ENCODE results near the gene KIAA1614.
A peak's percentile ranks its signal among the peaks of the same experiment; 100 is the strongest.

KIAA1614 gene

DNA sequence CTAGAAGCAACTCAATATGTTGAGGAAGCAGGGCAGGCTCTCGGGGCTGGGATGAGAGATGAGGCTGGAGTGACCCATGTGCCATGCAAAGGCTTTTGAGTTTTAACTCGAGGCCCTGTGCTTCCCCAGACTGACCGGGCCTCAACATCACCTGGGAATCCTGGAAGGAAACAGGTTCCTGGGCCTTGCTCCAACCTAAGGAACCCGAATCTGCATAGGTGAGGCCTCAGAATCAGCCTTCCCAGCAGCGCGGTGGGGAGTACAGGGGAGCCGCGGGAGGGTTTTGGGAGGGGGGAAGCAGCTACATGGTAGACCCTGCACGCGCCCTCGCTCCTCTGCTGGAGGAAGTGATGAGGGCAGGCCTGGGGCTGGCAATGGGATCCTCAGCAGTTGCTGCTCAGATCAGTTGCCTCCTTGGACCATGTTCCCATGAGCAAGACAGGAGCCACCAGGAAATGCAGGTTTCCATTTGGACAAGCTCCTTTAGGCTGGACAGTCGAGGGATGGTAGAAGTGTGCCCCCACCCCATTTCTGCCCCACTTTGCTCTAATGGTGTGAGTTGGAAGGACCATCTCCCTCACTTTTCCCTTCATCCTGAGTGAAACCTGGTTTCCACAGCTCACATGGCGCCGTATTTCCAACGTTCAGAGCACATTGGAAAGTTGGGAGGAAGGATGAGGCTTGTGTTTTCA, 4.5 kb upstream of the KIAA1614 start:
- no peak for DNase-seq (ENCODE audit: low spot score)

DNA sequence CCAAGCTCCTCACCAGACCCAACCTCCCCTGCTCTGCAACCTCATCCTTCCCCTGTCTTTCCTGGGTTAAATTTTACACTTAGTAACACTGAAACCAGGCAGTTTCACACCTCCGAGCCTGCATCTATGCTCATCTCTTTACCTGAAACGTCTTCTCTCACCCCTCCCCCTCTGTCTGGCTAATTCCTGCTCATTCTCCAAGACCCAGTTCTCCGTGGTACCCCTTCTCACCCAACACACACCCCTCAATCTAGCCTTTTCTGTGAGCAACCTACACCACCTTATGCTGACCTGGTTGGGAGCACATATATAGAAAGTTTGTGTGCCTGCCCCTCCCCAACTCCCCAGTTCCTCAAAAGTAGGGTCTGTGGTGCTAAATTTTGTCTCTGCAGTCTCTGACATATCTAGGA, 3.7 kb upstream of the KIAA1614 start:
- no peak for DNase-seq (ENCODE audit: low spot score)

DNA sequence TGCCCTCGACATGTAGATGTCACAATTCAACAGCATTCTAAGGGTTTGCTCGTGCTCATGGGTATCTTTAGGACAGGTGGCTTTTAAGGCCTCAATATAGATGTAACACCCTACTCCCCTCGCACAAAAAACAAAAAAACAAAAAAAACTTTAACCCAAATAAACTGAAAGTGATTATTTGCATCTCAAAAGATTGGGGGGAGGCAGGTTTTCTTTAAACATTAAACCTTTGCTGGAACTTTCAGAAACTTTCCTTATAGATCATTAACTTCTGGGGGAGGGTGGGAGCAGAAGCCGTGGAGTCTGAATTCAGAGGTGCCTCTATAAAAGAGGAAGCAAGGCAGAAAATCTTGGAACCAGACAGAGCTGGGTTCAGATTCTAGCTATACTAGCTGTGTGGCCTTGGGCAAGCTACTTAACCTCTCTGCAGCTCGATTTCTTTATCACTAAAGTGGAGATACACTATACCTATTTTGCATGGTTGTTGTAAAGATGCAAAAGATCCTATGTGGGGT, 3.2 kb upstream of the KIAA1614 start:
- no peak for DNase-seq (ENCODE audit: low spot score)

DNA sequence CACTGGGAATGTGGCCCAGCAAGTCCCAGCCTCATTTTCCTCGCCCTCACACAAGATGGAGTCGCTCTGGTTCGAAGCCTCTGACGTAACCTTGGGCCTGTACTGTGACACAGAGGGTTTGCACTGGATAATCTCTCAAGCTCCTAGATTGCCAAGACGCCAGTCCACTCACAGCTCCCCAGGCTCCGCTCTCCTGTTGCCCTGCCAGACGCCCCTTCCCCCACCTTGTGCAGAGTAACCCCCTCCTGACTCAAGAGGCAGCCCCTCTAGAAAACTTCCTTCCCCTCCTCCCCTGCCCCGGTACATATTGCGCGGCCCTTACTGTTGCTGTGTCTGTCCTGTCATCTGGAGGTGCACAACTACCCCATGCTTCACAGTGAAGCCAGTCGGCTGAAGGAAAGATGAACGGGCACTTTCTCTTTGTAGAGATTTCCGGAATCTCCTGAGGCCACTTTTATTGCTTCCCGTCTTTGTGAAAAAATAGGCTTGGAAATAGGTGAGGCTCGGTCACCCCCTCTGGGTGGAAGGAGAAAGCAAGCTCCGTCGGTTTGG, 981 bp upstream of the KIAA1614 start:
- DNase-seq (ENCODE audit: low spot score): no peak

DNA sequence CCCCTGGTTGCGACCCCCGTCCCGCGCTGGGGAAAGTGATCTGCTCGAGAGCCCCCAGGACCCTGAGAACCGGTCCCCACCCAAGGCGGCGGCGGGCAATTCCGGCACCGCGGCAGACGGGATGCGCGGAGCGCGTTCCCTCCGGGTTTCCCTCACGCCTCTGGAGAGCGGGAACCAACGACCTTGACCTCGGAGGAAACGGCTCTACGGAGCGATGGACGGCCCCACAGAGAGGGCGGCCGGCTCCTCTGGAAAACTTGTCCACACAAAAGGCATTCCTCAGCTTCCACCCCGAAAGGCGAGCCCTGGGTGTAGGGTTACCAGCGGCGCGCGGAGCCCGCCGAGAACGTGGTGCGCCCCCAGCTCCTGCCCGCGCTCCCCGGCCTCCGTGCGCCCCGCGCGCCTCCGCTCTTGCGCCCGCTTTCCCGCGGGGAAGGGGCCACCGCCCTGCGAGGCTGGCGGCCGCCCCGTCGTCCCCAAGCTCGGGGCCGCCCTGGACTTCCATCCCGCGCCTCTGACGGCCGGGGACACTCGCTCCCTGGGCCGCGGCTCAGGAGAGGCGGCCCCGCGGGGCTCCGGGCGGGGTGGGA, 391 bp upstream of the KIAA1614 start:
- no peak for DNase-seq (ENCODE audit: low spot score)

DNA sequence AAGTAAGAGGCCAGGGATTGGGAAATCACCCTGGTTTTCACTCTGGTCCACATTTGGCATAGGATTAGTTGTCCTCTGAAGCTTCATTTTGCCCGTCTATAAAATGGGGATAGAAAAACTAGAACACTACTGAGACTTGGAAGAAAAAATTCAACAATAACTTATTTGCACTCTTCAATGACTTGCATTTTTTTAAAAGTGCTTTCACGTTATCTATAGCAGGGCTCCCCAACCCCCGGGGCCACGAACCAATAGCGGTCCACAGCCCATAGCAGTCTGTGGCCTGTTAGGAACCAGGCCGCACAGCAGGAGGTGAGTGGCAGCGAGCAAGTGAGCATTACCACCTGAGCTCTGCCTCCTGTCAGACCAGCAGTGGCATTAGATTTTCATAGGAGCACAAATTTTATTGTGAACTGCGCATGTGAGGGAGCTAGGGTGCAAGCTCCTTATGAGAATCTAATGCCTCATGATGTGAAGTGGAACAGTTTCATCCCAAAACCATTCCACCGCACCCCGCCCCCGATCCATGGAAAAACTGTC, 2.8 kb downstream of the KIAA1614 start:
- DNase-seq (ENCODE audit: low spot score): no peak

DNA sequence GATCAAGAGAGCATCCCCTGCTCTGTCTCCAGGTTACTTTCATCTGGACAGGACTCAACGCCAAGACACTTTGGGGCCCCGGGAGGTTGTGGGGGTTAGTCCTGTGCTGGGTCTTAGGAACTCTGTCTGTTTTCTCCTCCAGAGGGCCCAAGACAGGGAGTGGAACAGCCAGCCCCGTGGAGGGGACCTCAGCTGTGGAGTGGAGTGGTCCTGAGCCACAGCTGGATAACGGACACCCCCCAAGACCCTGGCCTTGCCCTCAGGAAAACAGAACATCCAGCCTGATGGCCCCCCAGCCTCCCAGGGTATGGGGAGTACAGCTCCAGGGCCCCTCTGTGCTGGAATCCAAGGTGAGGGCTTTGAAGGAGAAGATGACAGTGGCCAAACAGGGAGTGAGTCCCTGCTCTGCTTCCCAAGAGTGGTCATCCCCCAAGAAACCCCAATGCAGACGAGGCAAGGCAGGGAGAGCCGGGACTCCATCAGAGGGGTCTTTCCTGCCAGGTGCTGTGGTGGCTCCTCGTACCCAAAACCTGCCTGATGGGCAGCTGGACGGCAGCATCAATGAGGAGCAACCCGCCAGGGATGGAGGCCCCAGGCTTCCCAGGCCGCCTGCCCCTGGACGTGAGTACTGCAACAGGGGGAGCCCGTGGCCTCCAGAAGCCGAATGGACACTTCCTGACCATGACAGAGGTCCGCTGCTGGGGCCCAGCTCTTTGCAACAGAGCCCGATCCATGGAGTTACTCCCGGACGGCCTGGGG, 3.5 kb downstream of the KIAA1614 start:
- DNase-seq (ENCODE audit: low spot score): no peak

DNA sequence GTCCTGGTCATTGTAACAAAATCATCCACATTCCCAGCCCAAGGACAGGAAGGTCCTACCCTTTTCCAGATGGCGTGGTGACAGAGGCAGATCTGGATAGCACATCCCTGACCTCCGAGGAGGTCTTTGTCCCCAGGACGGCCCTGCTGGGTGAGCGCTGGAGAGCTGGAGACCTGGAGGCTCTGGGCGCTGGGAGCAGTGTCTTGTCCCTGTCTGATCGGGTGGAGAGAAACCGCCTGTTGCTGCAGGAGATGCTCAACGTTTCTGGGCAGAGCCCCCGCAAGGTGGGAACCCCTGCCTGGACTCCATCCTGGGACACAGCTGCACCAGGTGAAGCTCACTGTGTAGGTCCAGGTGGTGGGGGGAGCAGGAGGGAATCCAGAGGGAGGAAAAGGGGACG, 4.1 kb downstream of the KIAA1614 start:
- no peak for DNase-seq (ENCODE audit: low spot score)

DNA sequence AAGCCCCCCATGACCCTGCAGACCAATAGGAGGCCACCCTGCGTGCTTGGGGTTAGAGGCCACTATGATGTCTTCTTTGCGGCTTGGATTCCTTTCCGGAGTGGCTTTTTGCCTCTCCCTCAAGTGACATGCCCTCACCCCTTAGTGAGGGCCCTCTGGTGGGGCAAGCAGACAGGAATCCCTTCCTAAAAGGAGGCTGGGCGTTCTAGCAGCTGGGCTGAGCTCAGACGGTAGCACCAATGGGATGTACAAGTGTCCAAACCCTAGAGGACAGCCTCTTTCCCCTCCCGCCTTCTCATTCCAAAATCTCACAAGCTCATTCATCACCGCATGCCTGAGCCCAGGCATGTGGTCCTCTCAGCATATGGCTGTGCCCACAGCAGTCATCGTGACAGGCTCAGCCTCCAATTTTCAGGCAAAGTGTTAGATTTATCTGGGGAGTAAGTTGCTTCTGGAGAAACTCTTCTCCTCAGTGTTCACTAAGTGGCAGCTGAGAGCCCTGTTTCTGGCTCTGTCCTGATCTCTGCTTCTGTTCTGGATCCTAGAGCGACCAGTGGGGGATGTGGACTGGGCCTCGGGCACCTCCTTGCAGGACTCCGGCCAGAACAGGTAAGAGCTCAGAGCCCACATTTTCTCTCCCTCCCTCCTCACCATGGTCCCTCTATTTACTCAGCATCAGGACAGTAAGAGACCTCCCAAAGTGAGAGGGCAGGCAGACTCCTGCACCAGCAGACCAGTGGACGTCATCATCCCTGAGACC, 4.8 kb downstream of the KIAA1614 start:
- no peak for DNase-seq (ENCODE audit: low spot score)

DNA sequence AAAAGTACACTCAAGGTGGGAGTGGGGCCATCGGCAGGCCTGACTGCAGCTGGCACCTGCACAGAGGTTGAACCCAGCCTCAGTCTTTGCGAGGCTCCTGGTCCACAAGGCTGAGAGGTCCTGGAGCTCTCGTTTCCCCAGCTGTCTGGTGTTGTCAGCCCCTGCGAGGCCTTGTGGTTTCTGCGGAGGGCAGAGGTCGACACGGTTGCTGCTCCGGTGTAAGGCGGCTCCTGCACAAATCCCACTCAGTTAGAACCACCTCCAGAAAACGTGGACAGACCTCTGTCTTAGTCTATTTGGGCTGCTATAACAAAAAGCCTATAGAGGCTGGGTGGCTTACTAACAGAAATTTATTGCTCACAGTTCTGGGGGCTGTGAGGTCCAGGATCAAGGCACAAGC, 5.8 kb downstream of the KIAA1614 start:
- no peak for DNase-seq (ENCODE audit: low spot score)

DNA sequence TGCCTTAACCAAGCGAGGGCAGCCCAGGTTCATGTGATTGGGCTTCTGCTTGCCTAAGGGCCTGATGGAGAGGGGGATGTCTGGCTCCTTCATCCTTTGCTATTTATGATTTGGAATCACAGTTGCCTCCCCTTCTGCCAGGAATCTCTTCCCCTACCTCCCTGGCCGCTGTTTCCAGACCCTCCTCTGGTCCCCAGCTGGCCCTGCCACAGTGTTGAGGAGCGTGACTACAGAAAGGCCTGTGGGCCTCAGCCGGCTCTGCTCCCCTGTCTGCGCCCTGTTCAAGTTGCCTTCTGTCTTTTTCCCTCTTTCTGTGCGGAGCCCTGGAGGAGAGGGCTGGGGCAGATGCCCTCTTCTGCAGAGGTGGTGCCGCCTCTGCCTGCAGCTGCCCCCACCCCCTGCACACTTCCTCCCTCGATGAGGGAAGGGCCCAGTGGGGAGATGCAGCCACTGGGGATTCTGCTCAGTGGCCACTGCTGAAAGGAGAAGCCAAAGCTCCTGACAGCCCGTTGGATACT, 6.5 kb downstream of the KIAA1614 start:
- DNase-seq (ENCODE audit: low spot score): no peak

DNA sequence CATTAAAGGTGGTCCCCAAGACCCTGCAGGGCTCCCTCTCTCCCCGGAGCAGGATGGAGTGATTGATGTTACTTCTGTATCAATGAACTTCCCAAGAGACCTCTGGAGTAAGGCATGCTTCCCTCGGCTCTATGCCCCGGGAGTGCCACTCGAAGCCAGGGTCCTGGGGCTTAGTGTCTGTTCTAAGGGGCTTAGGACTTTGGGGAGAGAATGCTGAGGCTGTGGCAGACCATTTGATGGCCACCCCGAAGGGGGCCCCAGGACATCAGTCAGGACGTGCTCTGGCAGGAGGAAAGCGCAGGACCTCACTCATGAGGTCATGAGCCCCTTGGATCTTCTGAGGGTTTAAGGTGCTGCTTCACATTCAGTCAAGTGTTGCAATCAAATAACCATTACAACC, 7.5 kb downstream of the KIAA1614 start:
- DNase-seq (ENCODE audit: low spot score): no peak

DNA sequence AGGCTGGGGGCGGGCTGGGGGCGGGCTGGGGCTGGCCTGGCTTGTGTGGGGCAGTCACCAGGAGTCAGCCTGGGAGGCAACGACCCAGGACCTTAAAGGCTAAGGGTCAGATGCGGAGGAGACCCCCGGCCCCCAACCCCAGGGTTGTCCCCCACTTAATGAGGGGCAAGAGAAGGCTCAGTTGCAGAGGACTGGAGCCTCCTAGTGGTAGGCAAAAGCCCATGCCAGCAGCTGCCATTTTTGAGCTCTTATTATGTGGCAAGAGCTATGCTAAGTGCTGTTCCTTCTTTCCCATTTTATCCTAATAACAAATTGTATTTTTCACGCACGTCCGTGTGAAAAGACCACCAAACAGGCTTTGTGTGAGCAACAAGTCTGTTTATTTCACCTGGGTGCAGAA, 8.0 kb downstream of the KIAA1614 start:
- DNase-seq (ENCODE audit: low spot score): no peak

DNA sequence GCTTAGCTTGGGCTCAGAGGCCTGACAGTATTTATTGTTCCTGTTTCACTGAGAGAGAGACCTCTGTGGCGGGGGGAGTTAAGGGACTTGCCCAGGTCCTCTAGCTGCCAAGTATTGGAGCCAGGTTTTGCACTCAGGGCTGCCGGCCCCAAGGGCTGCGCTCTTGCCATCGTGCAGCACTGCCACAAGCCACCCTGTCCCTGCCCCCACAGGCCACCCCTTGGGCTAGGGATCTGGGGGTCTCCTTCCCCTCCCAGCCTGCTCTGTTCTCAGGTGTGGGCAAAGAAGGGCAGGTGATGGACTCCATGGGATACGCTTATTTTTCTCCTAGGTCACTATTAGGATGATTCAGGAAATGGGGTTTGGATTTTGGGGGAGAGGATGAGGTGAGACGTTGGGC, 8.7 kb downstream of the KIAA1614 start:
- no peak for DNase-seq (ENCODE audit: low spot score)

DNA sequence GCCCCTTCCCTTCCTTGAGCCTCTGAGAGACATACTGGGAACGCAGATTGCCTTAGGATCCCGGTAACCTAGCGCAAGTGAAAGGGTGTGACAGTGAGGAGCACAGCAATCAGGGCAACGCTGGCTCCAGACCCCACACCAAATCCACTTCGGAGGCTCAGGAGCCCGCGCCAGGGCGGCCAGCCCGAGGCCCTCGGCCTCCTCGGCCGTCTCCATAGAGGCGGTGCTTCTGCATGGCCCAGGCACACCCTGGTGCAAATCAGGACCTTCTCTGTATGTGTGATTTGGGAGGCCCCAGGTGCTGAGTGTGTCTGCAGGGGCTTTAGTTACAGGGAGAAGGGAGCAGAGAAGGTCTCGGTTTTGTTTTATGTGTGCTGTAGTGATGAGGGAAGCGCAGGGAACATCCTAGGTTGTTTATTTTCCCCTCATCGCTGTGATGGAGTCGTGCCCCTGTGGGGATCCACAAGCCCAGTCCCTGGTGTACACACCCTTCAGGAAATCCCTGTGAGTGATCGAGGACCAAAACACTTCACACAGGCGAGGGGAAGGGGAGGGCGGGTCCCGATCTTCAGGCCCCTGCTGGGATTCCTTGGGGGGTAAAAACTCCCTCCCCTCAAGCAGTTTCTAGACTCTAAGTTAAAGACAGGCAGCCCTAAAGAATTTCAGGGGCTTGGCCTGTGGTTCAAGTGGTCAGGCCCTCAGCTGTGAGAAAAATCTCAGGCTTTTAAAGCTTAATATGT, 9.4 kb downstream of the KIAA1614 start:
- DNase-seq (ENCODE audit: low spot score): no peak

DNA sequence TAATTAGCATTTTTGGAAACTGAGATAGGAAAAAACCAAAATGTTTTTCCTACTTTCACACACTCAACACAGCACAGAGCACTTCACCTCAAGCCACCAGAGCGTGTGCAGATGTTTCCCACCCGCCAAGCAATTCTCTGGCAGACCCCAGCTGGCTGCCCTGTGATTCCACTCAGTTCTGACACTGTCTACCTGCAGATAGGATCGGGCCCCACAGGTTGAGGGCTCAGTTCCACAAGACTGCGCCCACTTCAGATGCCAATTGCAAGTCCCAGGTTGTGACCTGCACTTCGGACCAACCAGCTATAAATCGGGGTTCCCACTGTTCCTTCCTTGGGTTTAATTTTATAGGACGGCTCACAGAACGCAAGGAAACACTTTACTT, 9.9 kb downstream of the KIAA1614 start:
- DNase-seq (ENCODE audit: low spot score): no peak

DNA sequence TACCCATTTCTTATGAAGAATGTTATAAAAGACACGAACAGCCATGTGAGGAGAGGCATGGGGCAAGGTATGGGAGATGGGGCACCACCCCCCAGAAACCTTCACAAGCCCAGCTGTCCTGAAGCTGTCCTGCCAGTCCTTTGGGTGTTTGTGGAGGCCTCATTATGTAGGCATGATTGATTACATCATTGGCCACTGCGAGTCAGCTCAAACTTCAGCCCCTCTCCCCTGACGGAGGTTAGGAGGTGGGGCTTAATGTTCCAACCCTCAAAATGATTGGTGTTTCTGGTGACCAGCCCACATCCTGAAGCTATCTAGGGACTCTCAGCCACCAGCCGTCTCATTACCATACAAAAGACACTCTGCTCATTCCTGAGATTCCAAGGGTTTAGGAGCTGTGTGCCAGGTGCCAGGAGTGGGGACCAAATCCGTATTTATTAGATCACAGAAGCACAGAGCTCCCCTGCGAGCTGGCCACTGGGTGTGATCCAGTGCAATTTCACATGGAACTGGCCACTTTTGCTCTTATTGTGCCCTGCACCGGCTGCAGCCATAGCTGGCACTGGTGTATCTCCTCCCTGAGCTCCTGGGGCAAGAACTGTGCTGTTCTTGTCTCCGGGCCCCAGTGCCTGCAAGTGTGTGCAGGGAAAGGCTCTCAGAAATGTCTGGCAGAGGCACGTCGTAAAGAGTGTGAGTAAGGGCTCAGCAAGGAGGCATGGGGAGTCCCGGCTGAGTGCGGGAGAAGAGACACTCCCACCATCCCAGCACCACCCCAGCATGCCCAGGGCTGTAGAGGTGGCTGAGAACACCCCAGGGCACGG, 10.5 kb downstream of the KIAA1614 start:
- no peak for DNase-seq (ENCODE audit: low spot score)

DNA sequence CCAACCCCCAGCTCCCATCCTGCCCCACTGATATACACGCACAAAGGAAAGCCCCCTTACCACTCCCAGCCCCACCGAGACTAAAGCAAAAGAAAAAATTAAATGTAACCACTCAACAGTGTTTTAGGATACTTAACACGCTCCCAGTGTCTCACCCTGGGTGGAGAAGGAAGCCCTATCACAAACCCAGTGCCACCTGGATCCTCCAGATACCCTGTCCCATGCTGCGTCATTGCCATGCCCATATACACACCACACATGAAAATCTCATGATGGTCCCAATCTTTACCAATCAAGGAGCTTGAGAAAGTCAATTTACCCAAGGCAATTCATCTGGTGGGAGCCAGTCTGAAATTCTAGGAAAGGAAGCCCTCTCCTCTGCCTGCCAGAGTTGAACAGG, 11.2 kb downstream of the KIAA1614 start:
- DNase-seq (ENCODE audit: low spot score): no peak

DNA sequence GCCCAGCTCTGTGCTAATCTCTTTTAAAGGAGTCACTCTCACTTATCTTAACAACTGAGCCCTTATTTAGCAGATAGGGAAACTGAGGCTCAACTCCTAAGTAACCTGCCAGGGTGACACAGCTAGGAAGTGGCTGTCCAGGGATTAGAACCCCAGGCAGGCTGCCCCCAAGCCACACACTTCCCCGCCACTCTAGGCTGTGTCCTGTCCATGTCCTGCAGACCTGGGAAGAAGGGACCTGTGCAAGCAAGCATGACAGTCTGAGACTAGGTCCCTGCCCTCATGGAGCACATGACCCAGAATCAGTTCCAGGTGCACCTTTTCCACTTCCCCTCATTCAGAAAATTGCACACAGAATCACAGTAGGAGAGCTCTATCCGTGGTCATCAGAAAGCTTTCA, 12.2 kb downstream of the KIAA1614 start:
- no peak for DNase-seq (ENCODE audit: low spot score)

DNA sequence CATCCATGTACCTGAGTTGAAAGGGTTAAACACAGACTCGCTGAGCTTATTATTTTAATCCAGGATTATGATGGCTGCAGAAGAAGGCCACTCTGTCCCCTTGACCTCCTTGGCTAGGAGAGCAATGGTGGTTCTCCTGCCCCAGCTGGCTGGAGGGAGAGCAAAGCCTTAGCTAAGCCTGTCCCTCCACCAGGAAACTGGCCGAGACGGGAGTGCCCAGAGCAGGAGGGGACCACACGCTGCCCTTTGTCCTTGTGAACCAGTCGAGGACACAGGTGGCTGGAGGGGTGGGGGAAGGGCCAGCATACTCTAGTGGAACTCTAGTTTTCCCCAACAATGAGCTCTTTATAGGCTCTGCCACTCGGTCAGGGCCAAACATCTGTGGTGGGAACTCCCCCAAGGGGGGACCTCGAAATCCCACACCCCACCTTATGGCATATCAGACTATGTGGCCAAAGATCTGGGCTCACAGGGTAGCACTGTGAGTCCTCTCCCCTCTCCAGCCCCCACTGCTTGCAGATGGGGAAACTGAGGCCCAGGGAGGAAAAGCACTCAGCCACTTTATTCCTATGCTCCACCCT, 12.9 kb downstream of the KIAA1614 start:
- peak; percentile 83 for DNase-seq (ENCODE audit: low spot score)

Data from putamen (tissue), 1 donor.